NCI-H2107 treated with DMSO at 0.1 percent for 48 hours (cell line): ENCODE data around the gene ABCB11.

Experiments
- DNase-seq: peaks from one replicate; lab custom pipeline; 2025; ENCODE audit not compliant: unreplicated experiment; lab: John Stamatoyannopoulos, UW

Gene ABCB11

DNA sequence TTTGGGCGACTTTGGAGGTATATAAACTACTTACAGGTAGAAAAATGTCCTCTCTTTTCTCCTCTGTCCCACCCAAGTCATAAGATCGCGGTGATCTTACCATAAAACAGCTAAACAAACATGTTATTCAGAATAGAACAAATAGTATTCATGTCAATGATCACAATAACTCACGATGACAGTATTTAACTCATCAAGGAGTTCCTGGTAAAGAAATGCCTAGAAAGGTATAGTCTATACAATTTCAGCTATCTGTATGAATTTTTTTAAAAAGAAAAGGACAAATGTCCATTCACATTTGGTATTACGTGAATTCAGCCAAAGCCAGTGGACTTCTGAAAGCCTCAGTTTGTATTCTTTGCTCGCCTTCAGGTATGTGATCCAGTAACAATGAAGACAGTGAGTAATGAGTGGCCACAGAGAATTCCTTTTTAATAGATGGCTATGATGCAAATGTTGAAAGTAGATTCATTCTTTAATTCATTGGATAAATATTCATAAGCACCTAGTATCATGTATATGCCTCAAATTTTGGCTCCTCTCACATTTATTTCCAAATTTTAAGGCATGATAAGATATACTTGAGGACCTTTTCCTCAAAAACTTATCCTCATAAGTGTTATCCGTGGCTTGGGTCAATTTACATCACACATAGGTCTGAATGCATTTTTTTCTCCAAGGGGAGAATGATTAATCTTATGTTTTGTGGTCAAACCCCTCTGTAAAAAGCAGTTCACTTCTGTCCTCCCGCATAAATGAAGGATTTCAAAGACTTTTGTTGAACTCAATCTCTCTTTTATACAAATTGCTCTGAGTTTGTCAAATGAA is 20.3 kb downstream of the ABCB11 start:
- DNase-seq, result no peak

DNA sequence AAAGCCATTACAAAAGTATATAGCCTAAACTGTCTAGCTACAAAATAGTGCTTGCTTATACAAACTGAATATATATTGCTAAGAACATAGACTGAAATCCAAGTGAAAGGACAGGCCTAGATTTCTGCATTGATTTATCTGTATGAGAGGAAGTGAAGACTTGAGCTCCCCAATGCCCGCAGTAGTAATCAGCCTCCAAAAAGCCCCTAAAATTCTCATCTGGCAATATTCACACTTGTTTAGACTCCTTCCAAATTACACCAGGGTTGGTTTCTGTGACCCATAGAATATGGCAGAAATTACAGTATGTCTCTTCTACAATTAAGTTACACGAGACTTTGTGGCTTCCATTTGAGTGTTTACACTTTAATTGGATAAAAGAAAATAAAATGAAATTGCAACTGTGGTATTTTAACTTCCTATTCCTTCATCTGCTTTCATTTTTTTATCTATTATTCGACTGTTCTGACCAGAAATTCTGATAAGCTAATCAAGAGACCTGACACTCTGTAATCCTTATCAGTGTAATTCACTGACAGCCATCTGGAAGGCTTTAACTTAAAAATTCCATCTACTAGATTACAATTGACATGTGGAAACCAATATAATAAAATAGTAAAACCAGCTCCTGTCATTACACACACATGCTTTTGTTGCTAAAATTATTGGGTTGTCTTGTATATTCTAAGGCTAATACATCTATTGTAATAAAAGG is 21.1 kb downstream of the ABCB11 start:
- no peak for DNase-seq

DNA sequence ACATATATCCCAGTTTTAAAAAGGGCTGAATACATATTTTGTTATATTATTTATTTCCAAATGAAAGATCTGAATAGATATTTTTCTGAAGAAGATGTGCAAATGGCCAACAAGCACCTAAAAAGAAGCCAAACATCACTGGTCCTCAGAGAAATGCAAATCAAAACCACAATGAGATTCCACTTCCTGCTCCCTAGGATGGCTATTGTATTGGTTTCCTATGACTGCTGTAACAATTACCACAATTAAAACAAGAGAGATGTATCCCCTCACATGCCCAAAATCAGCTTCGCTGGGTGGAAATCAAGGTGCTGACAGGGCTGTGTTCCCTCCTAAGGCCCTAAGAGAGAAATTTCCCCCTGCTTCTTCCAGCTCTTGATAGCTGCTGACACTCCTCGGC is 23.2 kb downstream of the ABCB11 start:
- no peak for DNase-seq

DNA sequence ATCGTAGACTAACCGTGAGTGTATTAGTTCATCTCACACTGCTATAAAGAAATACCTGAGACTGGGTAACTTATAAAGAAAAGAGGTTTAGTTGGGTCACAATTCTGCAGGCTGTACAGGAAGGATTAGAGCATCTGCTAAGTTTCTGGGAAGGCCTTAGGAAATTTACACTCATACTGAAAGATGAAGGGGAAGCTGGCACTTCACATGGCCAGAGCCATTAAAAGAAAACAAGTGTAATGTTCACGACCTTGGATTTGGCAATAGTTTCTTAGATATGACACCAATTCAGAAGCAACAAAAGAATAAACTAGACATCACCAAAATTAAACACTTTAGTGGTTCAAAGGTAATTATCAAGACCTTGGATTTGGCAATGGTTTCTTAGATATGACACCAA is 23.8 kb downstream of the ABCB11 start:
- no peak for DNase-seq

DNA sequence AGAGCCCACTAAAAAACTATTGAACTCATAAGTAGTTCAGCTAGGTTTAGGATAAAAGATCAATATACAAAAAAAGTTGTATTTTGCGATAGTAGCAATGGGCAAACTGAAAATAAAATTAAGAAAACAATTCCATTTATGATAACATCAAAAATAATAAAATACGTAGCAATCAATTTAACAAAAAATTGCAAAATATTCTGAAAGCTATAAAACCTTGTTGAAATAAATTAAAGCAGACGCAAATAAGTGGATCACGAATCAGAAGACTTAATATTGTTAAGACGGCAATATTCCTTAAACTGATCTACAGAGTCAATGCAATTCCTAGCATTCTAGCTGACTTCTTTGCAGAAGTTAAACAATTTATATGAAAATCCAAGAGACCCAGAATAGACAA is 24.5 kb downstream of the ABCB11 start:
- no peak for DNase-seq

DNA sequence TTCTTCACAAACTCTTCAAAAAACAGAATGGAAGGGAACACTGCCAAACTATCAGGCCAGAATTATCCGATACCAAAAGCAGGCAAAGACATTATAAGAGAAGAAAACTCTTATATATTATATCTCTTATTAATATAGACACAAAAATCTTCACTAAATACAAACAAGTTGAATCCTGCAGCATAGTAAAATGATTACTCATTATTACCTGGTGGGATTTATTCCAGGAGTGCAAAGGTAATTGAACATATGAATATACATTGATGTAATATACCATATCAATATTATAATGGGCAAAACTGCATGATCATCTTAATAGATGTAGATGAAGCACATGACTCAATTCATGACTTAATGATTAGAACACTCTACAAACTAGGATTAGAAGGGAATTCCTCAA is 25.1 kb downstream of the ABCB11 start:
- DNase-seq, result no peak

DNA sequence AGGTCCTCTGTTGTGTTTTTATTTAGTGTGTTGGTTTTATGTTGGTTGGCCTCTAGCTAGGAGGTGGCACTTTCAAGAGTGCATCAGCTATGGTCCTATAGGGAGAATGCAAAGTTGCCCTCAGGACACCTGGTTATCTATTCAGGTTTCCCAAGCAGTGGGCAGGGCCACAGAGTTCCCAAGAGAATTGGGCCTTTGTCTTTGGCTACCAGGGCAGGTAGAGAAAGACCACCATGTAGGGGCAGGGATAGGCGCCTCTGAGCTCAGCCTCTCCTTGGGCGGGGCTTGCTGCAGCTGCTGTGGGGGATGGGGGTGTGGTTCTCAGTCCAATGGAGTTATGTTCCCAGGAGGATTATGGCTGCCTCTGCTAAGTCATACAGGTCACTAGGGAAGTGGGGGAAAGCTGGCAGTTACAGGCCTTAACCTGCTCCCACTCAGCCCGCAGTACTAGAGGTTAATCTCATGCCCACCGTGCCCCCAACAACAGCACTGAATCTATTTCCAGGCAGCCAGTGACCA is 26.0 kb downstream of the ABCB11 start:
- DNase-seq, result peak; percentile 56

DNA sequence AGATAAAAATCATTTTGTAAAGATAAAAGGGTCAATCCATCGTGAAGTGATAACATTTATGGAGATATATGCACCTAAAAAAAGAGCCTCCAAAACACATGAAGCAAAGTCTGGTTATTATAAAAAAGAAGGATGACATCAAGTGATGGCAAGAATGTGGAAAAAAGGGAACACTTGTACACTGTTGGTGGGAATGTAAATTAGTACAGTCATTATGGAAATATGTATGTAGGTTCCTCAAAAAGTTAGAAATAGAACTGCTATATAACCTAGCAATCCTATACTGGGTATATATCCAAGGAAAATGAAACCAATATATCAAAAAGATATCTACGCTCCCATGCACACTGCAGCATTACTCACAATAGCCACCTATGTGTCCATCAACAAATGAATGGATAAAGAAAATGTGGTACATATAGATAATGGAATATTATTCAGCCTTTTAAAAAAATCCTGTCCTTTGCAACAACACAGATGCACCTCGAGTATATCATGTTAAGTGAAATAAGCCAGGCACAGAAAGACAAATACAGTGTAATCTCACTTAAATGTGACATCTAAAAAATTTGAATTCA is 28.9 kb downstream of the ABCB11 start:
- DNase-seq, result no peak

DNA sequence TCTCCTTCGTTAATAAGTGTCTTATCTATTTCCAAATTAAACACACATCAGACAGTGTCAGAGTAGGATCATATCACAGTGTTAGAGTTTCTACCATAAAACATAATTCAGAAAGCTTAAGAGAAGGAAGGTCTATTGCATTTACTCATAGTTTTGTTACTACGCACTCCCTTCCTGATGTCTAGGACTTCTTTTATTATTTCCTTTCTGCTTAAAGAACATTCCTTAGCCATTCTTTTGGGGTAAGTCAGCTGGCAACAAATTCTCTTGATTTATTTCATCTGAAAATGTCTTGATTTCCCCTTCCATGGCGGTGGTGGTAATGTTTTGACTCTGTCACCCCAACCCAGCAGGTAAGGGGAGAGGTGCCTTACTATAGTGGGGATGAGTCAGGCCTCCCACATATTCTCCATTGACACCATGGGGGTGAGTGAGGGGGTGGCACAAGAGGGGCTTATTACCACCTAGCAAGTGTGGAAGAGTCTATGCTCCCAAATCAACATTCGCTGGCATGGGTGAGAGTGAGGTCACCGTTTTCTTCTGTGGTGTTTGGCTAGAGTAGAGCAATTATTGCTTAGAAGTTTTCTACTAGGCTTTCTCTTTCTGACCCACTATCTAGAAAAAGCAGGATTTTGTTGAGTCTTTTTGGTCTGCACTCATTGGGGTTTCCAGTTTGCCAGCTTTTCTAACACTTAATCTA is 29.9 kb downstream of the ABCB11 start:
- DNase-seq, result no peak

DNA sequence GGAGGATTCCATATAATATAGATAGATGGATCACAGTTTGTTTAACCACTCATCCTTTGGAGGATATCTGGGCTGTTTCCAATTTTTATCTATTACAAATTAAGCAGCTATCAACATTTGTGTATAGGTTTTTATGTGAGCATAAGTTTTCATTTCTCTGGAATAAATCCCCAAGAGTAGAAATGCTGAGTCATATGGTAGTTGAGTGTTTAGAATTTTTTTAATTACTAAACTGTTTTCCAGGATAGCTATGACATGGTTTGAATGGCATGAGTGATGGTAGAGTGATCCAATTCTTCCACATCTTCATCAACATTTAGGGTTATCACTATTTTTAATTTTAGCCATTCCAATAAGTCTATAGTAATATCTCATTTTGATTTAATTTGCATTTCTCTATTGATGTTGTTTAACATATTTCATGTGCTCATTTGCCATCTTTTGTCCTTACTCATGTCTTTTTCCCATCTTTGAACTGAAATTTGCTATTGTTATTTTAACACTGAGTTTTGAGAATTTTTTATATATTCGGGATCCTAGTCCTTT is 31.4 kb downstream of the ABCB11 start:
- DNase-seq, result no peak

DNA sequence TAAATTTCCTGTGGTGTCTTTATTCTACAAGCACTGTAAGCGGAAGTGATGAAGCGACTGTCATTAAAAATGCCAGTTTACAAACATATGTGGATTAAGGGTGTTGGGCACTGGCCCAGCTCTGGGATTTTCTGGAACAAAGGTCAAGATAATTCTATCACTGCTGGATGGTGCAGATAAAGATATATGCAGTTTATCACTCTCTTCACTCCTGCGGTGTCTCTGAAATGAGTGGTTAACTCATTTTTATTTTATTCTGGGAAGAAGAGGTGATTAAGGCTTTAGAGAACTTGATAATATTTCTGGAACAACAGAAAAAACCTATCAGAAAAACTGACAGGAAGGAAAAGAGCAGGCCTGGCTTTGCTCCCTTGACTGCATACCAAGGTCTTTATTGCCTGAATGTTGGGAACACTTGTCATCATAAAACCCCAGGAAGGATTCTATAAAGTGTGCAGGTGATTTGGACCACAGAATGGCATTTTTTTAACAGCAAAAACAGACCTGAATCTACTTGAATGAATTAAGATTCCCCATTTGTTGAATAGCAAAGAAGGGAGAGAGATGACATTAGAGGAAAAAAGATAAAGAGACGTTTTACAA is 32.4 kb downstream of the ABCB11 start:
- no peak for DNase-seq

DNA sequence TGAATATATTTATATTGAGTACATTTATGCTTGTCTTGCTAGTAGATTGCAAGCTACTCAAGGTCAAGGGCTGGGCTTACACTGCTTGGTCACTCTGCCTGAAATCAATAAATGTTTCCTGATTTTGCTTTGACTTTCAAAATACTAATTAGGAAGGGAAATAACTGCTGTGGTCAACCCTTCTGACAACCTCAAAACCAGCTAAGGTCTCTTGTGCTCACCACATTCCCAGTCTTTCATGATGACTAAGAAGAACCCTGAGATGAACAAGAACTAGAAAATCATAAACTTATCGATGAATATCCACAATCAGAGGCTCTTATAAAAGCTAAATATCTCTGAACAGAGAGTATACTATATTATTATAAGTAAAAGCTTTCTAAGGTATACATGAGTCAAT is 33.3 kb downstream of the ABCB11 start:
- no peak for DNase-seq

DNA sequence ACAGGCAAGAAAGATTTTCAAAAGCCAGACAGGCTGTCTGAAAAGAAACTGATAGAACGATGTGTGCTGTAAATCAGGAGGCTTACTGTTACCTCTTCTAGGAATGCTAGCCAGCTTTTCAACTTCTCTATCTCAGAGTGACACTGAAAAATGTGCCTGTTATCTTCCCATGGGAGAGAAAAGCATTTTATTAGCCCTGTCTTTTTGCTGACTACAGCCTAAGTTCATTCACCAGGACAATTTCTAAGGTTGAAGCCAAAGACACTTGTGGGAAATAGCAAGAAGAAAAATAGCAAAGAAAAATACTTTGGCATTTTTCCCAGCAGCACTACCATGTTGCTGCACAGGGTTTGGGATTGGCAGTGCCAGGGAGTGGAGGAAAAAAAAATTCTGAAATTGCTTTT is 34.0 kb downstream of the ABCB11 start:
- no peak for DNase-seq

DNA sequence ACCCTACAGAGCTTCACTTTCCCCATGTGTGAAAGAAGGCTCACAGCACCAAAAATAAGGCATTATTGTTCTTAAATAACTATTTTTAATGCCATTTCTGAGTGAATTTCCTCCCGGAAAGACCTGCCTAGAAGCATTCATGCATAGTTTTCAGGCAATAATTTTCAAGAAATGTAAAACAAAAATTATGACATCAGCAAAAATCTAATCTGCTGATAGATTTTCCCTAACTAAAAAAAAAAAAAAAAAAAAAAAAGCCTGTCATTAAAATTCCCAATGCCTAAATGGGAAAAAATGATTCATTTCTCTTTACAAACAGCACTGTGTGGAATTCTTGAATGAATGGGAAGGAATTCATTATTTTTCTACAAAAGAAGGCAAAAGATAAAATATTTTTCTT is 35.4 kb downstream of the ABCB11 start:
- no peak for DNase-seq

DNA sequence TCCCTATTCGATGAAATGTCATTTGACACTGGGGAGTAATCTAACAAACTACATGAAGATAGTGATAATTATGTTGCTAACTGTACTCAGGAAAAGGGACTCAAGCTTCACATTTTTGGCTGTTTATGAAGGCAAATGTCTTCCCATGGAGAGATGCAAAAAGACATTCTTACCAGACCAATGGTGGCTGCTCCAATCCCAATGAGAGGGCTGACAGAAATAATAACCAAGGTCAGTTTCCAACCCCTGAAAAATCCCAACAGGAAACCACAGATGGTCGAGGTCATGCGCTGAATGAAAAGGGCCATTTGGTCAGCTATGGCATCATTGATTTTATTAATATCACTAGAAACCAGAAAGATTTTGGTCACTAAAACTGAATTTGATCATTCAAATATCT is 37.6 kb downstream of the ABCB11 start:
- DNase-seq, result no peak

DNA sequence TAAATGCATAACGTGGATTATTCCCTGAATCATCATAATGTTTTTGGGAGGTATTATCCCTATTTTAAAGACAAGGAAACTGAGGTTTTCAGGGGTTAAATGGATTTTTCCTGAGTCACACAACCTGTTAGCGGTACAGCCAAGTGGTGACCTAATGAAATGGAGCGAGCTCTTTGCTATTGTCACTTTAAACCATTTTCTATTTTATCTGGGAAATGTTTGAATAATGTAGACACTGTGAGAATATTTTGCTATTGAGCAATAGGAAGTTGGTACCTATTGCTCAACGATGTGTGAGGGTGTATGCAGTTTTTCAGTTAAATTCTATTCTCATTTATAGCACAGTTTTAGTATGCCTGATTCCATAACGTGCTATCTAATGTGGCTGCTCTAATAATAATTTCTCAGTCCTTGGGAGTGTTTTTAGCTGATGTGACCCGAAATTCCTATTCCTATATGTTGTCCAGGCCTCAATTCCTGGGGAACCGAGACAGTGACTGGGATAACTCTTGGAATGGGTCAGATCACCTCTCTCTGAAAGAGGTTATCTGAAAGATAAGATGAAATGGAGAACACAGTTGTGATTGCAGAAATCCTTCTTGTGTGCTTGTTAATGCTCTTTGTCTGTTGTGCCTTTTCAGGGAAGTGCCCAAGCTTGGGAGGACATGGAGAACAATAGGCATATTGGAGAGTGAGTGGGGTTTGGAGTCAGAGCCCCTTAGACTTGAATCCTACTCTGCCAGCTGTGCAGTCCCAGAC is 38.4 kb downstream of the ABCB11 start:
- DNase-seq, result no peak

DNA sequence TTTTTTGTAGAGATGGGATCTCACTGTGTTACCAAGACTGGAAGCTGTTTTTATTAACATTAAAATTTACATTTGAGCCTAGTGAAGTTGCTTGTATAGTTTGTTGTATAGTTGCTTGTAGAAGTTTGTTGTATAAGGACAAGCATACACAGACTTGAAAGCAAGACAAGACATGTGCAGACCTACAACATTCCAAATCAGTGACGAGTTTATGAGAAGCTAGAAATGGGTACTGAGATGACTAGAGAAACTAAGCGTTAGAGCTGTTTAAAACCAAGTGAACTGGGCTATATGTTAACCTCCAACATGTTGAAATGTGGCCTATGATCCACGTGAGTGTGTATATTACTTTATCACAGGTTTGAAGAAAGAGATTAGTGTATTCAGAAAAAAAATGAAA is 39.1 kb downstream of the ABCB11 start:
- no peak for DNase-seq

DNA sequence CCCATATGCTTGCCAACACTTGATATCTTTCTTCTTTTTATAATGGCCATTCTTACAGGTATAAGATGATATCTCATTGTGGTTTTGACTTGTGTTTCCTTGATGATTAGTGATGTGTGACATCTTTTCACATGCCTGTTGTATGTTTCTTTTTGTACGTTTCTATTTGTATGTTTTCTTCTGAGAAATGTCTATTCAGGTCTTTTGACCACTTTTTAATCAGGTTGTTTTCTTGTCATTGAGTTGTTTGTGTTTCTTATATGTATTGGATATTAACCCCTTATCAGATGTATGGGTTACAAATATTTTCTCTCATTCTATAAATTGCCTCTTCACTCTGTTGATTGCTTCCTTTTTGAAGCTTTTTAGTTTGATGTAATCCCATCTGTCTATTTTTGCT is 42.4 kb downstream of the ABCB11 start:
- DNase-seq, result no peak

DNA sequence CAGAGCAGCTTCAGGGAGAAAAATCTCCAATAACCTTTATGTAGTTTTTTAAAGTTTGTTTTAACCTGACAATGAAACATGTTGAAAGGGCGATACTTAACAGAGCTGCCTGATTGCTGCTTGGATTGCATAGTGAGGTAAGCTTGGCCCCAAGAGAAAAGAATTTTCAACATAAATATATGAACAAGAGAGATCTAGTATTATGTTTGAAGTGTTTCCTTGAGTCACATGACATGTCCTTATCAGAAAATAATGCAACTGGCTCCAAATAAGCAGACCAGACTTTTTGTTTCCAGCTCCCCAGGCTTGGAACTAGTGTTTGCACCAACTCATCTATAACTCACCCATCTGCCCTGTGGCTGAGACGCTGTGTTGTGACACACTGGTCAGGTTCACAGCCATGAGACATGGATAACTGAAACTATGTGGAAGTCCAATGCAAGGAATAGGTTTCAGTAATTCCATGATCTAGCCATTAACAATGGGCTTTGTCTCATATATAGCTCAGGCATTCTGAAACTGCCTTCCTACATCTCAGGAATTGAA is 44.7 kb downstream of the ABCB11 start:
- no peak for DNase-seq

DNA sequence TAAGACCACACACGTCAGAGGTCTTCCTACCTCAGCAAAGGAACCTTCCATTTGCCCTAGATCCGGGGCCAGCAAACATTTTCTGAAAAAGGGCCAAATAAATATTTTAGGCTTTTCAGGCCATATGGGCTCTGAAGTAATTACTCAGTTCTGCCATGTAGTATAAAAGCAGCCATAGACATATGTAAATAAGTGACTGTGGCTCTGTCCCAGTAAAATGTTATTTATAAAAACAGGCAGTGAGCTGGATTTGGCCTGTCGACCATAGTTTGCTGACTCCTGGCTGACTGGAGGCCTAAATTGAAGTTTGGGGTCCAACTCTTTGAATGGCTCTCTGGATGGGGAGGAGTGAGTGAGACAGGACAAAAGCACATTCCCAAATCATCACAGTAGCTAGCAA is 49.5 kb downstream of the ABCB11 start:
- no peak for DNase-seq
